Measurements from ENCODE around the gene SLC38A8.

SLC38A8 gene

GRCh38 chr16:84005391-84005790 is 37.2 kb downstream of the SLC38A8 start:
- H3K27me3 ChIP-seq (ENCODE audit: low read depth, low read length) = peaks cover 34% of the 10 kb centered on the region
- no peak for TF ChIP-seq CTCF (IDR thresholded peaks at IDR 0.05; ENCODE audit: low read depth, low read length)

GRCh38 chr16:84004442-84004841 is 38.2 kb downstream of the SLC38A8 start:
- TF ChIP-seq CTCF (IDR thresholded peaks at IDR 0.05; ENCODE audit: low read depth, low read length) (no peak), EZH2phosphoT487 (IDR thresholded peaks at IDR 0.05; ENCODE audit: low read depth) (no peak)
- Histone ChIP-seq H3K4me1 (ENCODE audit: low read length) (no peaks in the 10 kb centered on the region), H3K27me3 (ENCODE audit: low read depth, low read length) (peaks cover 34% of the 10 kb centered on the region), H3K79me2 (ENCODE audit: low read length) (no peaks in the 10 kb centered on the region), H3K9me3 (ENCODE audit: insufficient read depth, low read length) (no peaks in the 10 kb centered on the region), H3K9ac (ENCODE audit: low read length) (no peak overlapping the region), H4K20me1 (ENCODE audit: insufficient read depth, low read length) (no peaks in the 10 kb centered on the region), H3K36me3 (replicated peaks; ENCODE audit: low read depth, low read length) (no peaks in the 10 kb centered on the region), H3K27ac (ENCODE audit: low read length) (no peak overlapping the region), H3K4me2 (ENCODE audit: low read length) (no peak overlapping the region), H2AFZ (ENCODE audit: low read depth, low read length) (no peak overlapping the region), H3K4me3 (ENCODE audit: low read length) (no peak overlapping the region)

More at GRCh38 chr16:84005391-84005790, 37.2 kb downstream of the SLC38A8 start:
- Histone ChIP-seq H3K9ac (ENCODE audit: low read length) (no peak overlapping the region), H4K20me1 (ENCODE audit: insufficient read depth, low read length) (no peaks in the 10 kb centered on the region), H3K4me2 (ENCODE audit: low read length) (no peak overlapping the region), H3K4me1 (ENCODE audit: low read length) (no peaks in the 10 kb centered on the region), H3K27ac (ENCODE audit: low read length) (no peak overlapping the region), H3K36me3 (replicated peaks; ENCODE audit: low read depth, low read length) (no peaks in the 10 kb centered on the region), H2AFZ (ENCODE audit: low read depth, low read length) (no peak overlapping the region), H3K79me2 (ENCODE audit: low read length) (no peaks in the 10 kb centered on the region), H3K4me3 (ENCODE audit: low read length) (no peak overlapping the region), H3K9me3 (ENCODE audit: insufficient read depth, low read length) (no peaks in the 10 kb centered on the region)

- Histone ChIP-seq H3K27ac (ENCODE audit: low read length) (no peak overlapping the region), H3K9ac (ENCODE audit: low read length) (no peak overlapping the region), H3K9me3 (ENCODE audit: insufficient read depth, low read length) (no peaks in the 10 kb centered on the region), H2AFZ (ENCODE audit: low read depth, low read length) (no peak overlapping the region), H3K36me3 (replicated peaks; ENCODE audit: low read depth, low read length) (no peaks in the 10 kb centered on the region), H3K4me3 (ENCODE audit: low read length) (no peak overlapping the region), H3K4me2 (ENCODE audit: low read length) (no peak overlapping the region), H3K79me2 (ENCODE audit: low read length) (no peaks in the 10 kb centered on the region), H3K27me3 (ENCODE audit: low read depth, low read length) (peaks cover 34% of the 10 kb centered on the region), H3K4me1 (ENCODE audit: low read length) (no peaks in the 10 kb centered on the region), H4K20me1 (ENCODE audit: insufficient read depth, low read length) (no peaks in the 10 kb centered on the region)
- TF ChIP-seq EZH2phosphoT487 (IDR thresholded peaks at IDR 0.05; ENCODE audit: low read depth) = no peak
- no peak for TF ChIP-seq CTCF (IDR thresholded peaks at IDR 0.05; ENCODE audit: low read depth, low read length)
Observed at GRCh38 chr16:84003038-84003437, 39.6 kb downstream of the SLC38A8 start.

- Histone ChIP-seq H2AFZ (ENCODE audit: low read depth, low read length) (no peak overlapping the region), H3K27ac (ENCODE audit: low read length) (no peak overlapping the region), H3K36me3 (replicated peaks; ENCODE audit: low read depth, low read length) (no peaks in the 10 kb centered on the region), H3K4me2 (ENCODE audit: low read length) (no peak overlapping the region), H3K9ac (ENCODE audit: low read length) (no peak overlapping the region), H4K20me1 (ENCODE audit: insufficient read depth, low read length) (no peaks in the 10 kb centered on the region), H3K4me3 (ENCODE audit: low read length) (no peak overlapping the region), H3K79me2 (ENCODE audit: low read length) (no peaks in the 10 kb centered on the region), H3K27me3 (ENCODE audit: low read depth, low read length) (peaks cover 34% of the 10 kb centered on the region), H3K9me3 (ENCODE audit: insufficient read depth, low read length) (no peaks in the 10 kb centered on the region), H3K4me1 (ENCODE audit: low read length) (no peaks in the 10 kb centered on the region)
- no peak for TF ChIP-seq EZH2phosphoT487 (IDR thresholded peaks at IDR 0.05; ENCODE audit: low read depth)
- no peak for TF ChIP-seq CTCF (IDR thresholded peaks at IDR 0.05; ENCODE audit: low read depth, low read length)
Observed at GRCh38 chr16:84001726-84002125, 40.9 kb downstream of the SLC38A8 start.
